NCI-H1417 treated with DMSO at 0.1 percent for 48 hours (cell line): Measurements from ENCODE around the gene IP6K3.

Experiments
- DNase-seq: peaks from one replicate; lab custom pipeline; 2025; lab: John Stamatoyannopoulos, UW

IP6K3 gene

GRCh38 chr6:33740794-33741193 lies 5.9 kb downstream of the IP6K3 start:
- DNase-seq: no peak

DNA sequence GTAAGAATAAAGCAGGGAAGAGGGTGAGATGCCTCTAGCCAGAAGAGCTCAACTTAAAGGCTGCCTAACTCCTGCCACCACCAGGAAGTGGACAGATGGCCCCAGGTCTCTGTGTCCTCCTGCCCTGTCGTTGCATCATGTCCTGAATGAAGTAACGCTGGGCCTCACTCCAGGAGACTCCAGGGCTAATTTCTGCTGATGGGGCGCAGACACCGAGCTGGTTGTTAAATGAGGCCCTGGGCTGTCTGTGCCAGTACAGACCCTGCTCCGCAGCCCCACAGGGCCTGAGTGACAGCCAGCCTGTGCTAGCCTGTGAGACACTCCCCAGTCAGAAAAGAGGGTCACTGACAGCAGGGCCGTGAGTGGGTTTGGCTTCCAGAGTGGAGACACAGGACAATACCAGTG lies 6.5 kb downstream of the IP6K3 start:
- DNase-seq: no peak

DNA sequence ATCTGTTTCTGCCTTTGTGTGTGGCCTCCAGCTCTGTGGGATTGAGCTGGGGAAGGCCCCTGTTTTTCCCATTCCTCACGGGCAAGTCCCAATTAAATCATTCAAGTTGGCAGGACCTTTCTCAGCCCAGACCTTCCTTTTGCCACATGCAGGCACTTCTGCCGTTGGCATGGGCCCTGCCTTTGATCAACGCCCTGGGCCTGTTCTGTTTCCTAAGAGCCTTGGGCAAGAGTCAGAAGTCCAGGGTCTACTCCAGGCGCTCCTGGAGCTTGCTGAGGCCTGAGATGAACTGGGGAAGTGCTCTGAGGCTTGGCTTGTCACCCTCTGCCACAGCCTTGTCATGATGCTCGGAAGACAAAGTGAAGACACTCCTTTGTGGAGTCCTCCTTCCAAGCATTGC lies 7.1 kb downstream of the IP6K3 start:
- DNase-seq: no peak

DNA sequence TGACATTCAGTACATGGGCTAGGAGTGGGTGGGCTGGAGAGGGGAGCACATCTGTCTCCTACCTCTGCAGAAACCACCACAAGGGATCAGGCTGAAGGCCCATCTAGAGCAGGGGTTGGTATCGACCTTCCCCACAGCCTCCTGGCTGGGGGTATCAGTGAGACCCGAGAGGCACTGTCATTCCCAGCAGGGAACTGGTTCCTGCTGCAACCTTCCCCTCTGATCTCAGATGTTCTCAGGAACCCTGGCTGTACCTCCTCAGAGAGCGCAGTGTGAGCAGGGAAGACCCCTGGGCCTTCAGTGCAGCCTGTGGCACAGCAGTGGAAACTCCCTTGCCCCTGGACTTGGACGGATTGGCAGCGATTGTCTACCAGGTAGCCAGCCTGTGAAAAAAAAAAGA lies 7.8 kb downstream of the IP6K3 start:
- no peak for DNase-seq

GRCh38 chr6:33738153-33738552 lies 8.6 kb downstream of the IP6K3 start:
- DNase-seq: no peak

DNA sequence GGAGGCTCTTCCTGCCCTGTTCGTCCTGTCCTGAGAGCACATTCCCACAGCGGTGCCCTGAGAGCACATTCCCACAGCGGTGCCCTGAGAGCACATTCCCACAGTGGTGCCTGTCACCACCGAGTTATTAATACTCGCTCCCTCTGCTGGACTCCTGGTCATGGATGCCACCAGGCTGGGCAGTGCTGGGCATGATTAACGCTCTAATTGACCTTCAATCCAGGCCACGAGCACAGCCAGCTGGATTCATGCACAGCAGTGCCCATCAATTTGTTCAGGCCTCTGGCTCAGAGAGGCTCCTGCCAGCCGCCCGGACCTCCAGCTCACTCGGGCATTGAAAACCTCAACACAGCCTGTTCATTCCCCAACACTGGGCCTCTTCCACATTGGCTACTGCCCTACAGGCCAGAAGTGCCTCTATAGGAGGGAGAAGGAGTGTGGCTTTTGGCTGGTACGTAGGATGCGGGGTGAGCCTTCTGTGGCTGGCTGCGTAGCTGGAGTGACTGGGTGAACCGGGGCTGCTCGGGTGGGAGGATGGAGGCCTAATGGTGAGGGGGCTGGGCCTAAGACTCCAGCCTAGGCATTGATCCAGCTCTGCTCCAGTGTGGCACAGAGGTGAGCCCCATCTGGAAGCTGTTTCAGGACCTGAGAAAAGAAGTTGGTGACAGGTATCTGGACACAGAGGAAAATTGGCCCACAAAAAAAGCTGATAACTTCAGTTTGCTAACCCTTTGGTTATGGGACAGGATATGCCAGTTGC lies 9.3 kb downstream of the IP6K3 start:
- no peak for DNase-seq

- DNase-seq: no peak
These were observed 11.5 kb downstream of the IP6K3 start for GRCh38 chr6:33735216-33735615.

GRCh38 chr6:33733709-33734007 lies 13.0 kb downstream of the IP6K3 start:
- no peak for DNase-seq

DNA sequence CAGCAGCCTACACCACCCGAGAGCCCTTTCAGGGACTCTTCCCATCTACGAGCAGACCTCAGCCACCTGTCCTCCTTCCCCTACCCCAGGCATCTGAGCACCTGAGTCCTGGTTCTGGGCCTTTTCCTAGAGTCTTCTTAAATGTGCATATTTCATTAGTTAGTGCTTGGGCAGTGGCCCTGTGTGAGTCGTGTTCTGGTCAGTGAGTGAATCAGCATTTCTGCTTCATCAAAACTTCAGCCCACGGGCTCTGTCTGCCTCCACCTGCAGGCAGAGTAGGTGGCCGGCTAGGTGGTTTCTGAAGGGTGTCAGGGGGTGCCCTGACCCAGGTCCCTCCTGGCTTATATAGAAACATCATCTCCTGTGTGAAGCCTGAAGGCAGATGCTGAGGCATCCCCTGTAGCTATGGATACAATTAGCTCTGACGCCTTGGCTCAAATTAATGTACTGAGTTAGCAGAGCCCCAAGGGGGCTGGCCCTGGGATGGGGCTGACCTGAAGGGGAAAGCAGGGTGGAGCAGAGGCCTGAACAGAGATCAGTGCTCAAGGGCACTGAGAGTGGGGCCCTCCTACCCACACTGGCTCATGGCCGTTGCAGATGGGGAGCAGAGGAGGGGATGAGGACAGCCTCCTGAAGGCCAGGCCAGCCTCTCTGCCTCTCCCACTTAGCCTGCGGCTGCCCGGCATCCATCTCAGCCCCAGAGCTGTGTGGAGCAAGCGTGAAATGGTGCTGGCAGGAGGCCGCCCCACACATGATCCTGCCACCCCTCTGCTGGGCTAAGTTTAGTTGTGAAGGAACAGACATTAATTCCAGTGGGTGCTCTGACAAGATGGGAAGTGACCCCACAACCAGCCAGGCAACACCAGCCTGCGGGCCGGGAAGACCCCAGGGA lies 13.6 kb downstream of the IP6K3 start:
- no peak for DNase-seq

DNA sequence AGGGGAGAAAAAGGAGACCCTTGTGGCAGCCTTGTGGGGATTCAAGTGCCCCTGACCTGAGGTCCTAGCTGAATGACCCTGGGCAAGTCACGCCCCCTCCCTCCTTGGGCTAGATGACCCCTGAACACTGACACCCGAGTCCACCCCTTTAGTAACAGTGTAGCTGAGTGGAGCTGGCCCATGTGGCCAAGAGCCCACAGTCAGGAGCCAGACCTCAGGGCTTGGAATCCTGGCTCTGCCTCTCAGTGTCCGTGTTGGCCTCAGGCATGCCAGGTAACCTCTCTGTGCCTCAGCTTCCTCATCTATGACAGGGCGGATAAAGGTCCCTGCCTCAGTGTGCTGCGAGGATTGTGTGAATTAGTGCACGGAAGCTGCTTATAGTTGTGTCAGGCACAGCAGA lies 14.3 kb downstream of the IP6K3 start:
- no peak for DNase-seq

- DNase-seq: no peak
These were observed 14.9 kb downstream of the IP6K3 start for GRCh38 chr6:33731751-33732282.

GRCh38 chr6:33731035-33731434 lies 15.7 kb downstream of the IP6K3 start:
- no peak for DNase-seq

DNA sequence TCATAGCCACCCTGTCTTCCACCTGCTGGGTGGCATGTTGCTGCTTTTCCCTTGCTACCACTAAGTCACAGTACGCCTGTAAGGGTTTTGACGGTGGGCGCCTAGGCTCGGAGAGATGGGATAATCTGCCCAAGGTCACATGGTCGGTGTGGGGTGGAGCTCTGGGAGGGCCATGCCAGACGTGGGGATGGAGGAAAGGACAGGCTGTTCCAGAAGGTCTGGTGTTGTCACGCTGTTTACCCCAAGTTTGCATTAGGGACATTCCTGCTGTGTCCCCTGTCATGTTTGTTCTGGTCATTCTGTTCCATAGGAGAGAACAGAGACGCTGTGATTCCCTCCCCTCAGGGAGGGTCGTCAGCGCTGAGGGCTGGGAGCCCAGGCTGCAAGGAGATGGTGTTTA lies 16.1 kb downstream of the IP6K3 start:
- no peak for DNase-seq

DNA sequence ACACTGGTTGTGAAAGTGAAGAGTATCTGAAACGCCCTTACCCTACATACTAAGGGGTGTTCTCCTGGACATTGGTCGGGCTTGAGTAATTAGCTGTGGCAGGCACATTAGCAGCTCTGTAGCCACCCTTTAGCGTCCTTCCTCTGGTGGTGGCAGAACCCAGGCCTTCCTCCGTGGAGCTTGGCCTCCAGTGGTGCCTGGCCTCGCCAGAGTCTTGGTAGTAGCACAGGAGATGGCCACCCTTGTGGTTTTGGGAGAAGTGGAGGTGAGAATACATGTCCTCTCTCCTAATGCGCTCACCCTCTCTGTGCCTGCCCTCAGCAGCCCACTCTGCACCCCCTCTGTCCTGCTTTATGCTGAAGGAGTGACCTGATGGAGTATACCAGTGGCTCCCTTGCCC lies 17.6 kb downstream of the IP6K3 start:
- no peak for DNase-seq

- no peak for DNase-seq
These were observed 18.3 kb downstream of the IP6K3 start for GRCh38 chr6:33728438-33728837.

- no peak for DNase-seq
These were observed 18.8 kb downstream of the IP6K3 start for GRCh38 chr6:33727932-33728331.

DNA sequence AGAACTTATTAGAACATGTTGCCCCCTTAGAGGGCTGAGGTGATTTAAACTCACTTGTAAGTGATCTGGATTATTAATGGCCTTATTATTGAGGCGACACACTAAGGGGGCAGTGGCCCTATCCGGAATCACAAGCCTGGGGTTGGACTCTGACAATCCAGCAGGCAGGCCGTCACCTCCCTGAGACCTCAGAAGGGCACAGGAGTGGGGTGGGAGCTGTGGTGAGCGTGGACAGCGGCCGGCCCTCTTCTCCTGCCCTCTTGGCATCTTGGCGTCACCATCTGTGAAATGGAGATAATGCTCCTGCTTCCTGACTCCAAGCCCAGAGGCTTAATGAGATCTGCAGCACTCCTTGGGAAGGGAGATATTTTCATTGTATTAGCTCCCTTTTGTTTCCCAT lies 19.6 kb downstream of the IP6K3 start:
- DNase-seq: no peak

- no peak for DNase-seq
These were observed 20.0 kb downstream of the IP6K3 start for GRCh38 chr6:33726696-33727095.

DNA sequence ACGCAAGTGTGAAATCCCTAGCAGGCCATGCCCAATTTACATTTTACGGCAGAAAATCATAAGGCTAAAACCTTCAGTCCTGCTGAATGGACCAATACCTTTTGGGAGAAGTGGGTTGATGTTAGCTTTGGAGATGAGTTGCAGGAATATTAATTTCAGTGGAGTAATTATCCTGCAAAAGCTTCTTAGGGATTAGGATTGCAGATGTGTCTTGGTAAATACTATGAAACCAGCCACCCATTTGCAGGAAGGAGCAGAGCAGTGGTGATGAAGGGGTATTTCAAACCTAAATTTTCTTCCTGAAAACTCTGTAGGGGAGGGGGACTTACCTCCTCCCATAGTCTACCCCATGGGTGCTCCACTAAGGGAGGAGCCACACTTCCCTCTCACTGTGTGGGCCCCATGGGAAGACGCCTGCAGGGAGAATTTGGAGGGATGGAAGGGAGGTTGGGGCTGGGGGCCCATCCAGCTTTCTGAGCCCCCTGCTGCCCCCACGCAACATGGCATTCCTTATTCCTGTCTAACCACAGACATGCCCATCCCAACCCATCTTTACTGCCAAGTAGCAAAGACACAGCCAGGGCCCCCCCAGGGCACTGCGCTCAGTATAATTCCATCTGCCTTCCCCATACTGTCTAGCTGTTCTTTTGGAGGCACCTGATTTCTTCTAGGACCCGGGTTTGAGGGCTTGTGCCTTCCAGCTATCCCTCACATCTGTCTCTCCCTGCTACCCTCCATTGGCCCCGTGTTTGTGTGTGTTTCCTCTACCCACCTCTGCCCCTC lies 20.6 kb downstream of the IP6K3 start:
- no peak for DNase-seq

DNA sequence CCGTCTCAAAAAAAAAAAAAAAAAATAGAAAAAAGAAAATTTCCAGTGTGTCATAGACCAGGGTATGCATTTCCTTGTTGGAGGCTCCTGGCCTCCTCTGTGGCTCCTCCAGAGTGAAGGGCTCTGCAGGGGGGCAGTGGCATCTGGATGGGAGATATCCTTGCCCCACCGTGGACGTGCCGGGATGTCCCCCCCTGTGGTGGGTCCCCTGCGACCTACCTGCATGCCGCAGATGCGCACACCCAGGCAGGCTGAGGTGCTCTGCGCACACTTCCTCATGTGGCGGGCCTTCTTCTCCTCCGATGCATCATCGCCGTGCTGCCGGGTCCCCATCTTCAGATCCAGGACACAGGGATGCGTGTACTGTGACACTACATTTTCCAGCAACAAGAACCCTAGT lies 21.5 kb downstream of the IP6K3 start:
- no peak for DNase-seq

DNA sequence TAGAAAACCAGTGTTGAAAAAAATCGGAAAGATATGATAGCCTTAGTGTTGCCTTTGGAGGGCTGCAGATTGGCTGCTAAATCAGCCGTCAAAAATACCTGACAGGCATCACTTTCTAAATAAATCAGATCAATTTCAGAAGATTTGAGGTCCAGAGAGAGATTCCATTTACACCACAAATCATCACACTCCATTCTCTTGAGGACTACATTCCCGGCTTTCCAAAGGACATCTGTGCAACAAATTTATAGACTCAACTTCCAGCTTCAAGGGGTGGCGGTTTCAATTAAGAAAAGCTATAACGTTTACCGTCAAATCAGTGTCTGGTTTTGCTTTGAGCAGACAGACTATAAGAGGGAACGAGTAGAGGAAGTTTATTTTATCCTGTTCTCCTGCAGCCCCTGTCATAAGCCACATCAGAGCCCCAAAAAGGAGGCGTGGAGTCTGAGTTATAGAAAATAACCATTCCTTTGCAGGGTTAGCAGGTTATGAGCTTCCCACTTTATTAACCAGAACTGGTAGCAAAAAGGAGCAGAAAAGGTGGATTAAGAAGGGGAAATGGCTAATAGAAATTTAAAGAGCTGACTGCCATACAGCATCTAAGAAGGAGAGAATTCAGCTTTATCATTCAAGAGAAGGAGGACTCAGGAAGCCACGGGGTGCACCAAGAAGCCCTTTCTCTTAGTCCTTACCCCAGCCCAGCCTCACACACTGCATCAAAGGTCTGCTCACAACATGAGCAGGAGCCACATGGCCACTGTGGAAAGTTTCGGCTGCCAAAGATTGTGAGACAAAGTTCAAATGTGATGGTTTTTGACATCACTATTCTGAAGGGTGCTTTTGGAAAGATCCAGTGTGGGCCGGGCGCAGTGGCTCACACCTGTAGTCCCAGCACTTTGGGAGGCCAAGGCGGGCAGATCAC lies 22.3 kb downstream of the IP6K3 start:
- no peak for DNase-seq
